Measurements from ENCODE around the gene EPHA8. TPM values are rescaled to one million over a fixed set of nuclear protein-coding genes. Genes with fewer than 3 reads are reported as not detected.

EPHA8 gene
- total RNA-seq, 2 experiments from 2014 or later = not detected

- TF ChIP-seq, protein P1, sequence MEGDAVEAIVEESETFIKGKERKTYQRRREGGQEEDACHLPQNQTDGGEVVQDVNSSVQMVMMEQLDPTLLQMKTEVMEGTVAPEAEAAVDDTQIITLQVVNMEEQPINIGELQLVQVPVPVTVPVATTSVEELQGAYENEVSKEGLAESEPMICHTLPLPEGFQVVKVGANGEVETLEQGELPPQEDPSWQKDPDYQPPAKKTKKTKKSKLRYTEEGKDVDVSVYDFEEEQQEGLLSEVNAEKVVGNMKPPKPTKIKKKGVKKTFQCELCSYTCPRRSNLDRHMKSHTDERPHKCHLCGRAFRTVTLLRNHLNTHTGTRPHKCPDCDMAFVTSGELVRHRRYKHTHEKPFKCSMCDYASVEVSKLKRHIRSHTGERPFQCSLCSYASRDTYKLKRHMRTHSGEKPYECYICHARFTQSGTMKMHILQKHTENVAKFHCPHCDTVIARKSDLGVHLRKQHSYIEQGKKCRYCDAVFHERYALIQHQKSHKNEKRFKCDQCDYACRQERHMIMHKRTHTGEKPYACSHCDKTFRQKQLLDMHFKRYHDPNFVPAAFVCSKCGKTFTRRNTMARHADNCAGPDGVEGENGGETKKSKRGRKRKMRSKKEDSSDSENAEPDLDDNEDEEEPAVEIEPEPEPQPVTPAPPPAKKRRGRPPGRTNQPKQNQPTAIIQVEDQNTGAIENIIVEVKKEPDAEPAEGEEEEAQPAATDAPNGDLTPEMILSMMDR (IDR thresholded peaks at IDR 0.05) = no peak
- no peaks in the 10 kb centered on the region for H3K36me3 ChIP-seq (ENCODE audit: insufficient read depth, low read length)
- H3K27ac Mint-ChIP-seq = no peak overlapping the region
- POLR2A ChIA-PET = no interaction called here
- peaks cover 0 to 15% of the 10 kb centered on the region in 2 experiments for H3K9me3 ChIP-seq (ENCODE audit: control insufficient read depth in 1 of 2, insufficient read depth in 1 of 2, low read length in 2 of 2)
- no peaks in the 10 kb centered on the region for H3K27me3 ChIP-seq (ENCODE audit: control insufficient read depth in 1 of 2, insufficient read depth in 2 of 2, low read length in 2 of 2)
- H3K9me3 Mint-ChIP-seq = peaks cover 5% of the 10 kb centered on the region
- H3K27me3 Mint-ChIP-seq = no peaks in the 10 kb centered on the region
- ATAC-seq (ENCODE audit: poor library complexity) = no peak
- DNase-seq = no peak
- CTCF ChIA-PET = no interaction called here
- no peaks in the 10 kb centered on the region for H3K4me1 Mint-ChIP-seq (ENCODE audit: low read depth)
- H3K4me3 Mint-ChIP-seq = no peak overlapping the region
- no peaks in the 10 kb centered on the region for H3K4me1 ChIP-seq (ENCODE audit: insufficient read depth, low read length)
- no peaks in the 10 kb centered on the region for H3K36me3 Mint-ChIP-seq (ENCODE audit: low read depth)
- intact Hi-C loops (cut with DNase I, micrococcal nuclease) = no loop called here
- H3K4me3 ChIP-seq (ENCODE audit: low read length) = no peak overlapping the region
- H3K27ac ChIP-seq (ENCODE audit: low read depth in 1 of 2, low read length in 2 of 2) = no peak overlapping the region
Measured at GRCh38 chr1:22579541-22580155, 16.4 kb downstream of the EPHA8 start.

GRCh38 chr1:22582661-22583635, 19.7 kb downstream of the EPHA8 start:
- H3K36me3 Mint-ChIP-seq (ENCODE audit: low read depth) = no peaks in the 10 kb centered on the region
- H3K4me3 ChIP-seq (ENCODE audit: low read length) = no peak overlapping the region
- H3K4me3 Mint-ChIP-seq = no peak overlapping the region
- H3K27ac ChIP-seq (ENCODE audit: low read depth in 1 of 2, low read length in 2 of 2) = no peak overlapping the region
- H3K27ac Mint-ChIP-seq = no peak overlapping the region
- no peaks in the 10 kb centered on the region for H3K4me1 ChIP-seq (ENCODE audit: insufficient read depth, low read length)
- CTCF ChIA-PET = no interaction called here
- H3K27me3 Mint-ChIP-seq = peaks cover 4% of the 10 kb centered on the region
- no peak for DNase-seq
- peaks cover 5% of the 10 kb centered on the region for H3K9me3 Mint-ChIP-seq
- H3K4me1 Mint-ChIP-seq (ENCODE audit: low read depth) = no peaks in the 10 kb centered on the region
- intact Hi-C loops (cut with DNase I, micrococcal nuclease) = no loop called here
- POLR2A ChIA-PET = no interaction called here
- peaks cover 0 to under 1% of the 10 kb centered on the region in 2 experiments for H3K9me3 ChIP-seq (ENCODE audit: control insufficient read depth in 1 of 2, insufficient read depth in 1 of 2, low read length in 2 of 2)
- no peaks in the 10 kb centered on the region for H3K36me3 ChIP-seq (ENCODE audit: insufficient read depth, low read length)
- no peaks in the 10 kb centered on the region for H3K27me3 ChIP-seq (ENCODE audit: control insufficient read depth in 1 of 2, insufficient read depth in 2 of 2, low read length in 2 of 2)
- no peak for ATAC-seq (ENCODE audit: poor library complexity)
- TF ChIP-seq, protein P1 (IDR thresholded peaks at IDR 0.05) = no peak

DNA sequence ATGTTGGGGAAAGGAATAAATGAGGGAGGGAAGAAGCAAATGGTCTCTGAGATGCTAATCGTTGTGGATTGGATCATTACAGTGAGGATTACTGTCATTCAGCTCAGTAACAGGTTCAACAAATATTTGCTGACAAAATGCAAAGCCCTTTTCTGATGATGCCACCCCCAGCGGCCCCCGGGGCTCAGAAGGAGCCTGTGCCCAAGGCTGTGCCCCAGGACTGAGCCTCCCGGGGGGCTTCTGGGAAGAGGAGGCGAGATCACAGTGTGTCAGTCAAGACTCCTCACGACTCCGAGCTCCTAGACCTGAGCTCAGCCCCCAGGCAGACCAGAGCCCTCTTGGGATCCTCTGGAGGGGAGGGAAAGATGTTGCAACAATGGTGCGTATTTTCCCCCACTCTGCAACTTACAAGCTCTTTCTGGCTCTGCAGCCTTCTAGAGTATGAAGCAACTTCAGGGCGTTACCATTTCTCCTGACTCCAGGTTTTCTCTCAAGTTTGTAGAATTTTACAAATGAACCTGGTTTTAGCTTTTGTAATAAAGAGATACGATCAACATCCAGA, 20.8 kb downstream of the EPHA8 start:
- ChIA-PET CTCF (no interaction called here), POLR2A (no interaction called here)
- intact Hi-C loops (cut with DNase I, micrococcal nuclease) = no loop called here
- TF ChIP-seq, protein P1 (IDR thresholded peaks at IDR 0.05) = no peak
- no peaks in the 10 kb centered on the region for H3K9me3 ChIP-seq (ENCODE audit: control insufficient read depth in 1 of 2, insufficient read depth in 1 of 2, low read length in 2 of 2)
- H3K9me3 Mint-ChIP-seq = no peaks in the 10 kb centered on the region
- no peak overlapping the region for H3K4me3 ChIP-seq (ENCODE audit: low read length)
- DNase-seq = no peak
- H3K27ac Mint-ChIP-seq = no peak overlapping the region
- ATAC-seq (ENCODE audit: poor library complexity) = no peak
- H3K27ac ChIP-seq (ENCODE audit: low read depth in 1 of 2, low read length in 2 of 2) = no peak overlapping the region
- H3K4me1 ChIP-seq (ENCODE audit: insufficient read depth, low read length) = no peaks in the 10 kb centered on the region
- no peaks in the 10 kb centered on the region for H3K36me3 Mint-ChIP-seq (ENCODE audit: low read depth)
- no peaks in the 10 kb centered on the region for H3K36me3 ChIP-seq (ENCODE audit: insufficient read depth, low read length)
- no peak overlapping the region for H3K4me3 Mint-ChIP-seq
- no peaks in the 10 kb centered on the region for H3K4me1 Mint-ChIP-seq (ENCODE audit: low read depth)
- H3K27me3 ChIP-seq (ENCODE audit: control insufficient read depth in 1 of 2, insufficient read depth in 2 of 2, low read length in 2 of 2) = no peaks in the 10 kb centered on the region
- H3K27me3 Mint-ChIP-seq = peaks cover 4% of the 10 kb centered on the region

All from CD4-positive, alpha-beta T cell (primary cell).